Astrocyte of the cerebellum (primary cell): ENCODE results near the gene IPO4.

Experiments
- DNase-seq: peaks from one replicate; pipeline ENCODE4 v3.0.0-alpha.2; 2011; ENCODE audit warnings: low read depth
- H3K4me3 ChIP-seq: 2 replicates; pipeline ENCODE4 v1.5.1; 2011; ENCODE audit warnings: mild to moderate bottlenecking, low read depth, low read length, moderate library complexity
- CTCF ChIP-seq: IDR thresholded peaks from 2 replicates; pipeline ENCODE4 v1.5.1; 2012; ENCODE audit warnings: low read length, low read depth, moderate library complexity, mild to moderate bottlenecking; ENCODE audit errors: missing control alignments
- in situ Hi-C: cut with HindIII; loops from 2 replicates; pipeline ENCODE4 v1.10.0; 2017; ENCODE audit warnings: low sequenced_read_pairs

IPO4 gene

GRCh38 chr14:24160850-24161804 lies 27.5 kb downstream of the IPO4 start, which contains the start of gene IRF9:
Gene IRF9 (plus strand): TSS chr14:24161265. CDS start chr14:24162145, 880 bp downstream.
- in situ Hi-C loops, result no loop called here
- TF ChIP-seq CTCF, result peak; percentile 91
- peak; percentile 87 for DNase-seq

GRCh38 chr14:24160499-24160849 lies 28.1 kb downstream of the IPO4 start:
- no peak overlapping the region for H3K4me3 ChIP-seq
- TF ChIP-seq CTCF, result no peak
- DNase-seq, result no peak
- in situ Hi-C loops, result no loop called here

More at GRCh38 chr14:24160850-24161804, 27.5 kb downstream of the IPO4 start, which contains the start of gene IRF9:
- H3K4me3 ChIP-seq, result peak within 1 kb of the TSS; percentile 93

- TF ChIP-seq CTCF, result no peak
- no peak for DNase-seq
- in situ Hi-C loops, result no loop called here
- H3K4me3 ChIP-seq, result no peak overlapping the region
Observed at GRCh38 chr14:24159777-24160498, 28.7 kb downstream of the IPO4 start.

GRCh38 chr14:24157331-24157730 lies 31.3 kb downstream of the IPO4 start:
- DNase-seq, result no peak
- no peak for TF ChIP-seq CTCF
- H3K4me3 ChIP-seq, result no peak overlapping the region
- in situ Hi-C loops, result no loop called here

GRCh38 chr14:24156840-24157239 lies 31.8 kb downstream of the IPO4 start:
- in situ Hi-C loops, result no loop called here

More at GRCh38 chr14:24156840-24157239, 31.8 kb downstream of the IPO4 start:
- no peak for TF ChIP-seq CTCF
- DNase-seq, result no peak
- no peak overlapping the region for H3K4me3 ChIP-seq
